OCI-LY3 (cell line): ENCODE data around the gene CEBPG.

Source experiments
- CTCF ChIP-seq: fragments of 200-600, 300-600 bp; sonication (generic); IDR thresholded peaks from 2 replicates; pipeline ENCODE4 v1.5.1; 2014; ENCODE audit warnings: antibody characterized with exemption, low read length, low read depth
- EZH2phosphoT487 ChIP-seq: fragments of 200-600 bp; shearing (Covaris generic); IDR thresholded peaks from 2 replicates; pipeline ENCODE4 v1.6.1; 2018; ENCODE audit warnings: antibody characterized with exemption, mixed run types, low read depth

DNA sequence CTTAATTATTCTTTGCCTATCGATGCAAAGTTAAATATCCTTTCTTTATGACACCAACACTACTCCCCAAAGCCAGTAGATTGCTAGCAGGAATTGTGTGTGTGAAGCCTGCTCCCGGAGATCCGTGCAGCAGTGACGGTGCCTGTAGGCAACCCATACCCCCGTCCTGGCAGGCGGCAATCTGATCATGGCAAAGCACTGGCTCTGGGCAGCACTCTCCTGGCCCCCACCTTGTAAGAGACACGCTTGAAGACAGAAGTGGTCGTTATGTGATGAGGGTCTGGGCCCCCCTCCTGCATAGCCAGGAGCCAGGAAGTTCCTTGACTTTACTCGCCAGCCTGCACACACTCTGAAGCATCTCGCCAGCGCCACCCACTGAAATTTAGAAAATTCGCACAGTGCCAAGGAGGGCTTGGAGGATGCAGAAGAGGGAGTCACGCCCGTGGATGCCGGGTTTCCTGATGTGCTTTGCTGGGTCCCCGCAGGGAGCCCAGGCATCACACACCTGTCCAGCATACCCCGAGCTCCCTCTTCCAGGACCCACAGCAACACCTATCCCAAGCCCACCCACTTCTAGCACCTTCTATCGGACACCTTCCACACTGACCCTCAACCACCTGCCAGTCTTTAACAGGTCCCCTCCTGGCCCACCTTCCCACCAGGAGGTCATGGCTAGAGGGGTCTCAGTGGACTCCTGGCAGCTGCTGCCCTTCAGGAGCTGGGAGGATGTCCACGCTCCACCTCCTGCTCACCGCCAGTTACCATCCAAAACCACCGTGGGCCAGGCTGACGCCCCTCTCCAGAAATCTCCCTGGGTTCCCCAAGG lies 54.5 kb downstream of the CEBPG start:
- TF ChIP-seq CTCF (no peak), EZH2phosphoT487 (no peak)
